OCI-LY7 (cell line): ENCODE measurements around the gene NUDT17.

ENCODE experiments used
- CTCF ChIP-seq: fragments of 200-600 bp; sonication (generic); conservative IDR thresholded peaks from 2 replicates; pipeline ENCODE4 v1.5.1; 2014; ENCODE audit warnings: mild to moderate bottlenecking, antibody characterized with exemption, low read length, moderate library complexity, mixed read lengths
- EZH2phosphoT487 ChIP-seq: fragments of 200-600 bp; sonication (generic); IDR thresholded peaks from 2 replicates; pipeline ENCODE4 v1.6.1; 2018; ENCODE audit warnings: low read depth, borderline replicate concordance, mild to moderate bottlenecking, mixed run types, antibody characterized with exemption, low read length, moderate library complexity, mixed read lengths

- TF ChIP-seq CTCF = no peak
- no peak for TF ChIP-seq EZH2phosphoT487
Observed at GRCh38 chr1:145845144-145845513, 301 bp upstream of the NUDT17 start.
